DMS114 treated with DMSO at 0.1 percent for 48 hours (cell line): ENCODE results near the gene SMARCA4.
"Not testable (repeated sequence)": the region's sequence is repeated elsewhere in the genome, so short reads cannot be mapped to it uniquely, and the experiment has no call there.

Experiments
- DNase-seq: peaks from one replicate; lab custom pipeline; 2025; ENCODE audit not compliant: unreplicated experiment; lab: John Stamatoyannopoulos, UW

Gene SMARCA4

DNA sequence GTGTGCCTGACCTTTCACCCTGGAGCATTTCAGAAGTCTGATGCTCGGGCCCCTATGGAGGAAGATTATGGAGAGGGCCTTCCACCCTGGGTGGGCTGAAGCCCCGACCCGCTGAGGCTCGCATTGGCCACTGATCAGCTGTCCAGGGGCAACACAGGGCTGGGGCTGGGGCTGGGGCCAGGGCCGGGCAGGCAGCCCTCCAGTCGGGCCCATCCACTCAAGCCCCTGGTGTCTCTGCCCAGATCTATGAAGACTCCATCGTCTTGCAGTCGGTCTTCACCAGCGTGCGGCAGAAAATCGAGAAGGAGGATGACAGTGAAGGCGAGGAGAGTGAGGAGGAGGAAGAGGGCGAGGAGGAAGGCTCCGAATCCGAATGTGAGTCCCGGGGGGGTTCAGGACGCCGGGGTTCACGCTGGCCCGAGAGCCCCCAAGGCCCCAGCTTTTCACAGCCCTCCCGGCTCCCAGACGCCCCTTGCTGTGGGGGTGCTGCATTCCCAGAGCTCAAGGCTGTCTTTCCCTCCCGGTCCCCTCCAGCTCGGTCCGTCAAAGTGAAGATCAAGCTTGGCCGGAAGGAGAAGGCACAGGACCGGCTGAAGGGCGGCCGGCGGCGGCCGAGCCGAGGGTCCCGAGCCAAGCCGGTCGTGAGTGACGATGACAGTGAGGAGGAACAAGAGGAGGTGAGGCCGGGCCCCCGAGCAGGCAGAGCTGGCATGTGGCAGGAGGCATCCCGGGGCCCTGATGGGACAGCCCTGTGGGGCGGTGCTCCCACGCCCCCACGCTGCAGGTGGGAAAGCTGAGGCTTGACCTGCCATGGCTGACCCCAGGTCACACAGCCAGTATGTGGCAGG lies 98.9 kb downstream of the SMARCA4 start:
- DNase-seq, result no peak

DNA sequence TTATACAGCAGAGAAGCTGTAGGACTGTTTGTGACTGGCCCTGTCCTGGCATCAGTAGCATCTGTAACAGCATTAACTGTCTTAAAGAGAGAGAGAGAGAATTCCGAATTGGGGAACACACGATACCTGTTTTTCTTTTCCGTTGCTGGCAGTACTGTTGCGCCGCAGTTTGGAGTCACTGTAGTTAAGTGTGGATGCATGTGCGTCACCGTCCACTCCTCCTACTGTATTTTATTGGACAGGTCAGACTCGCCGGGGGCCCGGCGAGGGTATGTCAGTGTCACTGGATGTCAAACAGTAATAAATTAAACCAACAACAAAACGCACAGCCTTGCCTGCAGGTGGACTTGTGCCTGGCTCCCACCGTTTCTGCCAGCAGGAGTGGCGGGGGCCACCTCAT lies 101.1 kb downstream of the SMARCA4 start:
- no peak for DNase-seq

DNA sequence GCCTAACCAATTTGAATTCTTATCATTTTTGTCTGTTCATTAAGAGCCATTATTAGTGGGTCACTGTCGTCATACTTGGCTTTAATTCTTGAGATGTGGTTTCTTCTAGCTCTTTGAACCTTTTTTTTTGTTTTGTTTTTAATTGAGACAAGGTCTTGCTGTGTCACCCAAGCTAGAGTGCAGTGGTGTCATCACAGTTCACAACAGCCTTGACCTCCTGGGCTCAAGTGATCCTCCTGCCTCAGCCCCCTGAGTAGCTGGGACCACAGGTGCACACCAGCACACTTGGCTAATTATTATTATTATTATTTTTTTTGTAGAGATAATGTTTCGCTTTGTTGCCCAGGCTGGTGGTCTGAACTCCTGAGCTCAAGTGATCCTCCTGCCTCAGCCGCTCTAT lies 102.6 kb downstream of the SMARCA4 start:
- DNase-seq, result no peak

DNA sequence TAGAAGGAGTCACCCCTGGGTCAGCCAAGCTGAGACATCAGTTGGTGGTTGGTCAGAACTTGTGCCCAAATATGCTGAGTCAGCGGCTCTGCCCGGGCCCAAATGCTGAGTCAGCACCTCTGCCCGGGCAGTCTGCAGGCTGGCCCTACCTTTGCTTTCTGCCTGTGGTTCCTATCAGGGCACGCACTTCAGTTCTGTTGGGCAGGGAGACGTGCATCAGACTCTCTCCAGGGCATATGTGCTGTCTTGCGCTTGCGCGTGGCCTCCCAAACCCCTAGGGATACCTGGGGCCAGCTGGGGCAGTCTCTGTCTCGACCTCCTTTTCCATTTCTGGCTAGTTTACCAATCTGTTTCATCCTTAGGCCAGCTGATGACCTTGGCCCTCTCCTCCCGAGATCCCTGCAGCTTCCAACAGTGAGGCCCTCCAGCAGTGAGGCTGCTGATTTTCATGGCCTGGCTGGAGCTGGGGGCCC lies 104.0 kb downstream of the SMARCA4 start:
- DNase-seq, result no peak

DNA sequence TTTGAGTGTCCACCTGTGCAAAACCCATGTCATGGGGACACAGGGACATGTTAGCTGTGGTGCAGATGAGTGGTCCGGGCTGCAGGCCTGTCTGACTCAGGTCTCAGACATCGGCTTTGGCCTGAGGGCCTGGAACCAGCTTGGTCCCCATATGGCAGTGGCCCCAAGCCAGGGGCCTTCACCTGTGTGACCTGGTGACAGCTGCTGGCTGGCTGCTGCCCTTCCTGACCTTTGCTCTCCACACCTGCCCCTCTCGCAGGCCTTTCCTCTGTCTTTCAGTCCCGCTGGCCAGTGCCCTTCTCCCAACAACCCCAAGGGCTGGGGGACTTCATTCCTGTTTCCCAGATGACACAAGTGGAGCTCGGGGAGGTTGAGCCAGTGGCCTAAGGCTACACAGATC lies 105.5 kb downstream of the SMARCA4 start:
- DNase-seq, result no peak

DNA sequence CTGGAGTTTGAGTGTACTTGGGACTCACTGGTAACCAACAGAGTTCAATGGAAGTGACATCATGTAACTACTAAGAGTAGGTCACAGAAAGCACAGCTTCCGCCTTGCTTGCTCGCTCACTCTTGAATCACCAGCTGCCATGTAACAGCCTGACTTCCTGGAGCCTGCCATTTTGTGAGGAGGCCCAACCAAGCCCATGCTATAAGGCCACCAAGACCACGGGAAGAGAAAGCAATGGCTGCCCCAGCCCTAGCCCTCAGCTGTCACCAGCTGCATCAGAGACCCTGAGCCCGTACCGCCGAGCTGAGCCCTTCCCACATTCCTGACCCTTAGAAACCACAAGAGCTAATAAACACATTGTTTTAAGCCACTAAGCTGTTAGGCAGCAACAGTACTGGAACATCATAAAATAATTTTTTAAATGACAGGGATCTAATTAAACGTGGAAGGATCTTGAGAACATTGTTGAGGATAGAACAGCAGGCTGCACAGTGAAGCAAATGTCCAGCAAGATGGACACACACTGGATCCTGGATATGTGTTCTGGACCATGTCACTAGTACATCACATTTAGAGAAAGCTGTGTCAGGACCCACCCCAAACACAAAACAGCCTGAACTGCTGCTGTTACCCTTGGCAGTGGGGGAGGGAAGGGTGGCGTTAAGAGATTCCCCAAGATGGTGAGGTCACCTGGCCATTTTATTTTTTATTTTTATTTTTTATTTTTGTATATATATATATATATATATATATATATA lies 106.7 kb downstream of the SMARCA4 start:
- no peak for DNase-seq

DNA sequence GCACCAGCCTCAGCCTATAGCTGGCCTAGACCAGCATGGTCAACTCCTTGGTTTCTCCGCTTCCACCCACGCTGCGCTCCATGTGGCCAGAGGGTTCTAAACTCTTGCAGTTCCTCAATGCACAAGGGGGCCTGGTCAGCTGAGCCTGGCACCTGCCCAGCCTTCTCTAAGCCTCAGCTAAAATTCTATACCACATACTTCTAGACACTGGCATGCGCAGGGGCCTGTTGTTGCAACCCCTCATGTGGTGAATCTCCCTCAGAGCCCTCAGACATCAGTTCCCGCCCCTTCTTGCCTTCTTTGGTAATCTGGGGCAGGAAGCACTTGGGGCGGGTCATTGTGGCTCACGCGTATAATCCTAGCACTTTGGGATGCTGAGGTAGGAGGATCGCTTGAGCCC lies 108.7 kb downstream of the SMARCA4 start:
- DNase-seq, result no peak

DNA sequence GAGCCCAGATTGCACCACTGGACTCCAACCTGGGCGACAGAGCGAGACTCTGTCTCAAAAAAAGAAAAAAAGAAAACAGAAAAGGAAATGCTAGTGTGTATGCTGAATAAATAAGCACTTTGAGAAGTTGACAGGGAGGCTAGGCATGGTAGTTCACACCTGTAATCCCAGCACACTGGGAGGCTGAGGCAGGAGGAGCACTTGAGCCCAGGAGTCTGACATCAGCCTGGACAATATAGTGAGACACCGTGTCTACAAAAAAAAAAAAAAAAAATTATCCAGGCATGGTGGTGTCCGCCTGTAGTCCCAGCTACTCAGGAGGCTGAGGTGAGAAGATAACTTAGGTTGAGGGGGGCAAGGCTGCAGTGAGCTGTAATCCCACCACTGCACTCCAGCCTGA lies 109.3 kb downstream of the SMARCA4 start:
- DNase-seq, result no peak

DNA sequence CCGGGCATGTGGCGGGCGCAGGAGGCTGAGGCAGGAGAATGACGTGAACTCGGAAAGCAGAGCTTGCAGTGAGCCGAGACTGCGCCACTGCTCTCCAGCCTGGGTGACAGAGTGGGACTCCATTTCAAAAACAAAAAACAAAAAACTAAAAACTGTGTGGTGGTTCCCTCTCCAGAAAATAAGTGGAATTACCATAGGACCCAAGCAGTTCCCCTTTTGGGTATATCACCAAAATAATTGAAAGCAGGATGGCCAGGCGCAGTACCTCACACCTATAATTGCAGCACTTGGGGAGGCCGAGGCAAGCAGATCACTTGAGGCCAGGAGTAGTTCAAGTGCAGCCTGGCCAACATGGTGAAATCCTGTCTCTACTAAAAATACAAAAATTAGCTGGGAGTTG lies 112.7 kb downstream of the SMARCA4 start:
- DNase-seq, result no peak

DNA sequence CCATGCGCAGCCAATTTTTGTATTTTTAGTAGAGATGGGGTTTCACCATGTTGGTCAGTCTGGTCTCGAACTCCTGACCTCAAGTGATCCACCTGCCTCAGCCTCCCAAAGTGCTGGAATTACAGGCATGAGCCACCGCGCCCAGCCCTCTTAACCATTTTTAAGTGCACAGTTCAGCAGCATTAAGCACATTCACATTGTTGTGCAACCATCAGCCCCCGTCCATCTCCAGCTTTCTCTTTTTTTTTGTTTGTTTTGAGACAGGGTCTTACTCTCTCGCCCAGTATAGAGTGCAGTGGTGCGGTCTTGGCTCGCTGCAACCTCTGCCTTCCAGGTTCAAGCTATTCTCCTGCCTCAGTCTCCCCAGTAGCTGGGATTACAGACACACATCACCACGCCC lies 116.0 kb downstream of the SMARCA4 start:
- not testable (repeated sequence) for DNase-seq

DNA sequence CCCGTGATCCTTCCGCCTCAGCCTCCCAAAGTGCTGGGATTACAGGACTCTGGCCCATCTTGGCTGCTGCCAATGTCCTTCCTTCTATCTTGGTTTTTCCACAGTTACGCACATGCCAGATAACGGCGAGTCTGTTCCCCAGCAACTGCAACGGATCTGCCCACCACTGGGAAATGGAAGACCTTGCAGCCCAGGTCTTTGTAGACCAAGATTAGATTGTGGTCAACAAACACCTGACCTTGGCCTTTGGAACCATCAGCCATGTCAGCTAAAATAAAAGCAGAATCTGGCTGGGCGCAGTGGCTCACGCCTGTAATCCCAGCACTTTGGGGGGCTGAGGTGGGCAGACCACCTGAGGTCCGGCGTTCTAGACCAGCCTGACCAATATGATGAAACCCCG lies 118.1 kb downstream of the SMARCA4 start:
- no peak for DNase-seq

DNA sequence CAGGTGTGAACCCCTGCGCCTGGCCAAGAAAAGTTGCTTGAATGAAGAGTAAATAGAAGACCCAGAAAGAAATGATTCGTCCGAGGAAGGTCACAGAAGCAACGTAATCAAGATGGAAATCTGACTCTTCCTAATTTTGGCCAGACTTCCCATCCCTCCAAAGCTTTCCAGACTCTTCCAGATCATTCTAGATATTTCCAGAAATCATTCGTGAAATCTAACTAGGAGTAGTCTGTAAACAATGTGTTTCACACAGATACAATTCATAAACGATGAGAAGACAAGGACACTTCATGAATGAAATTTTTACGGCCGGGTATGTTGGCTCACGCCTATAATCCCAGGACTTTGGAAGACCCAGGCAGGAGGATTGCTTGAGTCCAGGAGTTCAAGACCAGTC lies 119.2 kb downstream of the SMARCA4 start:
- no peak for DNase-seq

DNA sequence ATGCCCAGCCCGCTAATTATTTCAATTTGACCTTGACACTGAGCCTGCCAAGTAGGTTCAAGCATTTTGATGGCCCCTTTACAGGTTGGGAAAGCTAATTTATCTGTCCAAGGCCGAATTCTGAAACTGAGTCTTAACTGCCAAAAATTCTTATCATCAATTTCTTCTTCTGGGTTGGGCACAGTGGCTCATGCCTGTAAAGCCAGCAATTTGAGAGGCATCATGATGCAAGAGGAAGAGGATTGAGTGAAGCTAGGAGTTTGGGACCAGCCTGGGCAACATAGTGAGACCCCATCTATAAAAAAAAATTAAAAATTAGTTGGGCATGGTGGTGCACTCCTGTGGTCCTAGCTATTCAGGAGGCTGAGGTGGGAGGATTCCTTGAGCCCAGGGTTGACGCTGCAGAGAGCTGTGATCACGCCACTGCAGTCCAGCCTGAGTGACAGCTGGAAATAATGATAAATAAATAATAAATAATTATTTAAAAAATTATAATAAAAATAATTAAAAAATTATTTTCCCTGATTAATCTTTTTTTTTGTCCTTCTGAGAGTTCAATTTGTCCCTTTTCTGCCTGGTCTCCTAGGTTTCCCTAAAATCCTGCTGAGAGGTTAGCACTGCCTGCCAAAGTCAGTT lies 127.2 kb downstream of the SMARCA4 start:
- no peak for DNase-seq

DNA sequence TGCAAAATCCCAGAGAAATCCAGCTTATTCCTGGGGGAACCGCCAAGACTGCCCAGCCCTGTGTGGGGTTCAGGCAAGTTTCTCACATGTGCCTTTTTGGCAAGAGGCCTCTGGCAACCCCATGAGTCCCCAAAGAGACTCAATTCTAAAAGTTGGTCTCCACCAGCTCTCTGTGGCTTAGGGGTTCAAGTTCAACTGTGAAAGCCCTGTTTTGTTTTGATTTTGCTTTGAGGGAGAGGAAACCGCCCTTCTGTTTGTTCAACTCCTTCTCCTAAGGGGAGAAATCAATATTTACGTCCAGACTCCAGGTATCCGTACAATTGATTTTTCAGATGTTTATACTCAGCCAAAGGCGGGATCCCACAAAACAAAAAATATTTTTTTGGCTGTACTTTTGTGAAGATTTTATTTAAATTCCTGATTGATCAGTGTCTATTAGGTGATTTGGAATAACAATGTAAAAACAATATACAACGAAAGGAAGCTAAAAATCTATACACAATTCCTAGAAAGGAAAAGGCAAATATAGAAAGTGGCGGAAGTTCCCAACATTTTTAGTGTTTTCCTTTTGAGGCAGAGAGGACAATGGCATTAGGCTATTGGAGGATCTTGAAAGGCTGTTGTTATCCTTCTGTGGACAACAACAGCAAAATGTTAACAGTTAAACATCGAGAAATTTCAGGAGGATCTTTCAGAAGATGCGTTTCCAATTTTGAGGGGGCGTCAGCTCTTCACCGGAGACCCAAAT lies 127.8 kb downstream of the SMARCA4 start:
- DNase-seq, result peak; percentile 43

DNA sequence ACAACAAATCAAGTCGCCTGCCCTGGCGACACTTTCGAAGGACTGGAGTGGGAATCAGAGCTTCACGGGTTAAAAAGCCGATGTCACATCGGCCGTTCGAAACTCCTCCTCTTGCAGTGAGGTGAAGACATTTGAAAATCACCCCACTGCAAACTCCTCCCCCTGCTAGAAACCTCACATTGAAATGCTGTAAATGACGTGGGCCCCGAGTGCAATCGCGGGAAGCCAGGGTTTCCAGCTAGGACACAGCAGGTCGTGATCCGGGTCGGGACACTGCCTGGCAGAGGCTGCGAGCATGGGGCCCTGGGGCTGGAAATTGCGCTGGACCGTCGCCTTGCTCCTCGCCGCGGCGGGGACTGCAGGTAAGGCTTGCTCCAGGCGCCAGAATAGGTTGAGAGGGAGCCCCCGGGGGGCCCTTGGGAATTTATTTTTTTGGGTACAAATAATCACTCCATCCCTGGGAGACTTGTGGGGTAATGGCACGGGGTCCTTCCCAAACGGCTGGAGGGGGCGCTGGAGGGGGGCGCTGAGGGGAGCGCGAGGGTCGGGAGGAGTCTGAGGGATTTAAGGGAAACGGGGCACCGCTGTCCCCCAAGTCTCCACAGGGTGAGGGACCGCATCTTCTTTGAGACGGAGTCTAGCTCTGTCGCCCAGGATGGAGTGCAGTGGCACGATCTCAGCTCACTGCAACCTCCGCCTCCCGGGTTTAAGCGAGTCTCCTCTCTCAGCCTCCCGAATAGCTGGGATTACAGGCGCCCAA lies 128.6 kb downstream of the SMARCA4 start, which contains the start of gene LDLR:
Gene LDLR, plus strand, starts transcription at position 210 of the 760 bp plus-strand sequence. Its CDS starts 86 bp downstream, at position 296.
- peak; percentile 87 for DNase-seq

DNA sequence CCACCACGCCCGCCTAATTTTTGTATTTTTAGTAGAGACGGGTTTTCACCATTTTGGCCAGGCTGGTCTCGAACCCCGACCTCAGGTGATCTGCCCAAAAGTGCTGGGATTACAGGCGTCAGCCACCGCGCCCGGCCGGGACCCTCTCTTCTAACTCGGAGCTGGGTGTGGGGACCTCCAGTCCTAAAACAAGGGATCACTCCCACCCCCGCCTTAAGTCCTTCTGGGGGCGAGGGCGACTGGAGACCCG lies 129.1 kb downstream of the SMARCA4 start:
- not testable (repeated sequence) for DNase-seq

DNA sequence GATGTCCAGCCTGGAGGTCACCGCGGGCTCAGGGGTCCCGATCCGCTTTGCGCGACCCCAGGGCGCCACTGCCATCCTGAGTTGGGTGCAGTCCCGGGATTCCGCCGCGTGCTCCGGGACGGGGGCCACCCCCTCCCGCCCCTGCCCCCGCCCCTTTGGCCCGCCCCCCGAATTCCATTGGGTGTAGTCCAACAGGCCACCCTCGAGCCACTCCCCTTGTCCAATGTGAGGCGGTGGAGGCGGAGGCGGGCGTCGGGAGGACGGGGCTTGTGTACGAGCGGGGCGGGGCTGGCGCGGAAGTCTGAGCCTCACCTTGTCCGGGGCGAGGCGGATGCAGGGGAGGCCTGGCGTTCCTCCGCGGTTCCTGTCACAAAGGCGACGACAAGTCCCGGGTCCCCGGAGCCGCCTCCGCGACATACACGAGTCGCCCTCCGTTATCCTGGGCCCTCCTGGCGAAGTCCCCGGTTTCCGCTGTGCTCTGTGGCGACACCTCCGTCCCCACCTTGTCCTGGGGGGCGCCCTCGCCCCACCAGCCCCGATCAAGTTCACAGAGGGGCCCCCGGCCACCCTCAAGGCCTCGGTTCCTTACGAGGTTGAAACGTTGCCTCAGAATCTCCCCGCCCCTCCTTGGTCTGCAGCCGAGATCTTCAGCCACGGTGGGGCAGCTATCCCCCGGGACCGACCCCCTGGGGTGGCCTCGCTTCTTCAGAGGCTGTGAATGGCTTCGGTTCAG lies 129.6 kb downstream of the SMARCA4 start:
- DNase-seq, result peak; percentile 77

DNA sequence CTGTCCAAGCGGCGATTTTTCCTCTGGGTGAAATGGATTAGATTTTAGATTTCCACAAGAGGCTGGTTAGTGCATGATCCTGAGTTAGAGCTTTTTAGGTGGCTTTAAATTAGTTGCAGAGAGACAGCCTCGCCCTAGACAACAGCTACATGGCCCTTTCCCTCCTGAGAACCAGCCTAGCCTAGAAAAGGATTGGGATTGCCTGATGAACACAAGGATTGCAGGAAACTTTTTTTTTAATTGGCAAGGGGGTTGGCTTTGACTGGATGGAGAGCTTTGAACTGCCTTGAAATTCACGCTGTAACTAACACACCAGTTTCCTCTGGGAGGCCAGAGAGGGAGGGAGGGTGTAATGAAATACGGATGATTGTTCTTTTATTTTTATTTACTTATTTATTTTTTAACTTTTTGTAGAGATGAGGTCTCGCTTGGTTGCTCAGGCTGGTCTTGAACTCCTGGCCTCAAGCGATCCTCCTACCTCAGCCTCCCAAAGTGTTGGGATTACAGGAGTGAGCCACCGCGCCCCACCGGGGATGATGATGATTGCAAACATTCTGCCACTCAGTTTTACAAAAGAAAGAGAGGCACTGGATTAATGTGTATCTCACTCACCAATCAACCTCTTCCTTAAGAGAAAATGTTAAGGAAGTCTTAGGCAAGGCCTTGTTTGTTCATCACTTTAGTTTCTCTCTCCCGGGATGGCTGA lies 130.3 kb downstream of the SMARCA4 start:
- DNase-seq, result no peak

DNA sequence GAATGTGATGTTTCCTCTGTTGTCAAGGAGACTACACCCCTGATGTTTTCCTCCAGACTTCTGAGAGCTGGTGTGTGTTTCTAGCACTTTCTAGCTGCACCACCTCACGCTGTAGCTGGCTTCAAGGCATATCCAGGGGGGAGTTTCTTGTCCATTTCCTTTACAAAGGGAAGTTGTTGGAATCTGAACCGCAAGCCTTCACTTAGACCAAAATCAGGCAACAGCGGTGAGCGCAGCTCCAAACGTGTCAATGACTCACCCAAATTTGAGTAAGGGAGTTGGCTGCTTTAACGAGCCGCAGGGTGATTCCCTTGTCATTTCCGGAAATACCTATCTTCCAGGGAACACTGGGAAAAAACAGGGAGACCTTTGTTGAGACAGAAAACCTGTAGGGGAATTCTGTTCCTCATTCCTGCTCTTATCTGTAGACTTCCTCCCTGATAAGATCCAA lies 130.9 kb downstream of the SMARCA4 start:
- no peak for DNase-seq
